ENCODE data around the gene RHOT1. TPM values are rescaled to one million over a fixed set of nuclear protein-coding genes. Genes with fewer than 3 reads are reported as not detected.

Gene RHOT1
- total and polyA plus RNA-seq, 2 donors (not counting 3 experiments of a cell fraction or from before 2014, with no cell fraction given), result 23.5 to 28.8 TPM

- H3K79me2 ChIP-seq (ENCODE audit: control insufficient read depth, insufficient read depth, low read length), result no peaks in the 10 kb centered on the region
- H4K20me1 ChIP-seq (replicated peaks; ENCODE audit: control insufficient read depth, extremely low read depth, insufficient read depth, low read length), result no peaks in the 10 kb centered on the region
- no peak overlapping the region for H3K4me2 ChIP-seq (ENCODE audit: insufficient read depth, low read length)
- dilution Hi-C loops (cut with MboI; ENCODE audit: extremely low pct_ligation_motif_present, low sequenced_read_pairs), result no loop called here
- intact Hi-C loops (cut with micrococcal nuclease), result no loop called here
- H3K9me3 ChIP-seq (replicated peaks; ENCODE audit: control insufficient read depth, insufficient read depth, low read length), result no peaks in the 10 kb centered on the region
- H3K27me3 ChIP-seq (ENCODE audit: control insufficient read depth in 2 of 2, insufficient read depth in 2 of 2, low read length in 2 of 2), result no peaks in the 10 kb centered on the region
- no peak overlapping the region for H2AFZ ChIP-seq (ENCODE audit: low read depth, low read length)
- no peak overlapping the region for H3K27ac ChIP-seq (ENCODE audit: insufficient read depth, low read depth, low read length)
- ChIA-PET POLR2A (no interaction called here), CTCF (interaction anchor here (1.3 to 1.6 kb wide), 2 partner anchors 21 to 152 kb away, joined by 3 to 6 read pairs; partner anchors contain the start of gene LRRC37B)
- no peak for DNase-seq (ENCODE audit: low read depth, low spot score)
- H3K4me3 ChIP-seq (replicated peaks in 1 of 3; ENCODE audit: insufficient read depth in 1 of 3, low read depth in 1 of 3, low read length in 3 of 3), result no peak overlapping the region
- H3K36me3 ChIP-seq (ENCODE audit: control insufficient read depth in 2 of 2, extremely low read depth in 1 of 2, insufficient read depth in 2 of 2, low read length in 2 of 2), result peaks cover 0 to 5% of the 10 kb centered on the region in 2 experiments
- no peak for TF ChIP-seq POLR2A (IDR thresholded peaks at IDR 0.05; ENCODE audit: low read depth, low read length)
- no peak for TF ChIP-seq EZH2 (IDR thresholded peaks at IDR 0.05; ENCODE audit: borderline replicate concordance, low read depth, low read length, severe bottlenecking)
- no peak for TF ChIP-seq MYC (IDR thresholded peaks at IDR 0.05; ENCODE audit: low read depth, low read length)
- no peak for TF ChIP-seq POLR2AphosphoS5 (IDR thresholded peaks at IDR 0.05; ENCODE audit: insufficient read depth, low read depth, low read length)
- no peak for TF ChIP-seq MAX (IDR thresholded peaks at IDR 0.05; ENCODE audit: insufficient read depth, insufficient read length)
- no peak for TF ChIP-seq JUN (IDR thresholded peaks at IDR 0.05; ENCODE audit: borderline replicate concordance, insufficient read depth, insufficient read length, low read depth)
- TF ChIP-seq GATA2 (IDR thresholded peaks at IDR 0.05; ENCODE audit: insufficient read depth, insufficient read length, low read depth, low read length), result no peak
- TF ChIP-seq FOS (IDR thresholded peaks at IDR 0.05; ENCODE audit: borderline replicate concordance, insufficient read depth, low read length), result no peak
- TF ChIP-seq CTCF (IDR thresholded peaks at IDR 0.05; ENCODE audit: extremely low read depth in 1 of 2, insufficient read depth in 1 of 2, low read depth in 1 of 2, low read length in 2 of 2), result no peak
- FAIRE-seq, result no peak
- no peak overlapping the region for H3K9ac ChIP-seq (replicated peaks; ENCODE audit: extremely low read depth, insufficient read depth, low read length)
- no TSS peak for BruUV-seq (replicated peaks)
- H3K4me1 ChIP-seq (ENCODE audit: control insufficient read depth, extremely low read depth, insufficient read depth, low read length), result peaks cover 11% of the 10 kb centered on the region
- H3K9me1 ChIP-seq (replicated peaks; ENCODE audit: control insufficient read depth, extremely low read depth, insufficient read depth, low read length), result no peaks in the 10 kb centered on the region
These were observed 17.5 kb downstream of the RHOT1 start for GRCh38 chr17:32159586-32160438.

All from endothelial cell of umbilical vein (primary cell).